Activated CD8-positive, alpha-beta T cell treated with anti-CD3 and anti-CD28 coated beads for 36 hours (primary cell): ENCODE data around the gene TCP11L1. TPM values are rescaled to one million over a fixed set of nuclear protein-coding genes. Genes with fewer than 3 reads are reported as not detected.
"Not testable (repeated sequence)": the region's sequence is repeated elsewhere in the genome, so short reads cannot be mapped to it uniquely, and the experiment has no call there.

Experiments
- ATAC-seq: fragments of 200-7000 bp; cut with Tn5 transposase; one replicate; pipeline ENCODE4 v1.10.0; 2021; ENCODE audit warnings: mild to moderate bottlenecking, moderate library complexity
- CTCF ChIA-PET: fragments of 350-600 bp; sonication (Branson Sonifier 250); formaldehyde crosslinking; loops from one replicate; lab custom pipeline; 2021; ENCODE audit warnings: antibody characterized with exemption; lab: Charles Lee
- POLR2A ChIA-PET: fragments of 350-600 bp; sonication (Branson Sonifier 250); formaldehyde crosslinking; loops from one replicate; lab custom pipeline; 2021; ENCODE audit warnings: antibody characterized with exemption; lab: Charles Lee
- DNase-seq: peaks from one replicate; pipeline ENCODE4 v3.0.0-alpha.2; 2020
- H3K27ac Mint-ChIP-seq: one replicate; pipeline ENCODE4 v1.8.0; 2021; ENCODE audit warnings: mild to moderate bottlenecking, mixed read lengths
- H3K27me3 Mint-ChIP-seq: one replicate; pipeline ENCODE4 v1.8.0; 2021; ENCODE audit warnings: mixed read lengths
- H3K36me3 Mint-ChIP-seq: one replicate; pipeline ENCODE4 v1.8.0; 2021; ENCODE audit warnings: low read depth, mixed read lengths
- H3K4me1 Mint-ChIP-seq: one replicate; pipeline ENCODE4 v1.8.0; 2021; ENCODE audit warnings: low read depth, mixed read lengths
- H3K4me3 Mint-ChIP-seq: one replicate; pipeline ENCODE4 v1.8.0; 2021; ENCODE audit warnings: mild to moderate bottlenecking, moderate library complexity, mixed read lengths
- H3K9me3 Mint-ChIP-seq: one replicate; pipeline ENCODE4 v1.8.0; 2021; ENCODE audit warnings: mixed read lengths
- CTCF ChIP-seq: fragments of 200-600 bp; IDR thresholded peaks from one replicate; pipeline ENCODE4 v1.8.0; 2022; ENCODE audit warnings: antibody characterized with exemption, mild to moderate bottlenecking
- intact Hi-C: fragments of 100-400 bp; cut with micrococcal nuclease; formaldehyde crosslinking; loops from one replicate; pipeline ENCODE4 v1.10.0; 2022
- total RNA-seq, 2 experiments: library from RNA; stranded (reverse); gene quantifications; one replicate each; pipeline ENCODE4 v1.2.3, GENCODE V29; 2021

The TCP11L1 gene
- total RNA-seq, 2 experiments from 2014 or later = 11.0 to 12.7 TPM

- intact Hi-C loops = no loop called here
- ATAC-seq (no peak), DNase-seq (no peak)
- Mint-ChIP-seq H3K36me3 (peaks cover 36% of the 10 kb centered on the region), H3K27me3 (no peaks in the 10 kb centered on the region), H3K4me1 (peaks cover 25% of the 10 kb centered on the region), H3K9me3 (no peaks in the 10 kb centered on the region), H3K4me3 (no peak overlapping the region), H3K27ac (no peak overlapping the region)
- no peak for TF ChIP-seq CTCF
- POLR2A ChIA-PET = interaction anchor here (0.6 to 1.6 kb wide), 4 partner anchors 17 to 109 kb away, joined by 3 to 6 read pairs (median 5); no protein-coding TSS in a partner anchor
- CTCF ChIA-PET = interaction anchor here (1.1 to 2.3 kb wide), 3 partner anchors 19 to 151 kb away, joined by 3 to 7 read pairs (median 4); partner anchors contain the start of gene QSER1
Observed at GRCh38 chr11:33044285-33044756, 4.9 kb downstream of the TCP11L1 start.

- peaks cover 19% of the 10 kb centered on the region for H3K4me1 Mint-ChIP-seq
- no peaks in the 10 kb centered on the region for H3K9me3 Mint-ChIP-seq
- H3K27me3 Mint-ChIP-seq = no peaks in the 10 kb centered on the region
- ATAC-seq (no peak), DNase-seq (no peak)
- H3K27ac Mint-ChIP-seq = no peak overlapping the region
- intact Hi-C loops = no loop called here
- POLR2A ChIA-PET = interaction anchor here (1.0 kb wide), 1 partner anchor 80 kb away, joined by 3 read pairs; no protein-coding TSS in a partner anchor
- no peak for TF ChIP-seq CTCF
- CTCF ChIA-PET = interaction anchor here (0.8 to 2.3 kb wide), 3 partner anchors 9 to 18 kb away, joined by 3 to 7 read pairs (median 3); no protein-coding TSS in a partner anchor
- H3K36me3 Mint-ChIP-seq = peaks cover 36% of the 10 kb centered on the region
- H3K4me3 Mint-ChIP-seq = no peak overlapping the region
Observed at GRCh38 chr11:33045551-33046255, 6.3 kb downstream of the TCP11L1 start.

GRCh38 chr11:33048701-33049100 is 9.3 kb downstream of the TCP11L1 start:
- H3K27me3 Mint-ChIP-seq, POLR2A ChIA-PET, intact Hi-C loops, H3K9me3 Mint-ChIP-seq, H3K4me1 Mint-ChIP-seq, DNase-seq, ATAC-seq, H3K27ac Mint-ChIP-seq, H3K4me3 Mint-ChIP-seq: not testable (repeated sequence)
- CTCF ChIA-PET = interaction anchor here (1.0 to 1.8 kb wide), 2 partner anchors 13 to 16 kb away, joined by 3 to 9 read pairs; no protein-coding TSS in a partner anchor
- H3K36me3 Mint-ChIP-seq = peaks cover 33% of the 10 kb centered on the region

GRCh38 chr11:33049565-33050408 is 10.4 kb downstream of the TCP11L1 start:
- H3K36me3 Mint-ChIP-seq = peaks cover 27% of the 10 kb centered on the region
- H3K27ac Mint-ChIP-seq, intact Hi-C loops, DNase-seq, H3K4me1 Mint-ChIP-seq, ATAC-seq, CTCF ChIA-PET, H3K4me3 Mint-ChIP-seq, H3K27me3 Mint-ChIP-seq, POLR2A ChIA-PET, H3K9me3 Mint-ChIP-seq: not testable (repeated sequence)

GRCh38 chr11:33052231-33052630 is 12.9 kb downstream of the TCP11L1 start:
- CTCF ChIA-PET = interaction anchor here (2.3 kb wide), 1 partner anchor 20 kb away, joined by 5 read pairs; no protein-coding TSS in a partner anchor
- POLR2A ChIA-PET = no interaction called here
- ATAC-seq (no peak), DNase-seq (no peak)
- H3K27me3 Mint-ChIP-seq = no peaks in the 10 kb centered on the region
- no peaks in the 10 kb centered on the region for H3K9me3 Mint-ChIP-seq
- H3K4me1 Mint-ChIP-seq = no peaks in the 10 kb centered on the region
- H3K36me3 Mint-ChIP-seq = peaks cover 22% of the 10 kb centered on the region
- intact Hi-C loops = no loop called here
- H3K27ac Mint-ChIP-seq = no peak overlapping the region
- no peak for TF ChIP-seq CTCF
- no peak overlapping the region for H3K4me3 Mint-ChIP-seq
